Spleen (tissue), 7 donors: Measurements from ENCODE around the gene POLL.

ENCODE experiments used
- POLR2A ChIP-seq, 3 donors: fragments of 450-650 bp; IDR thresholded peaks; one replicate each; pipeline ENCODE4 v1.5.1; 2017; ENCODE audit warnings: antibody characterized with exemption in 3 of 3, mild to moderate bottlenecking in 1 of 3
- TF ChIP-seq, protein P1 (sequence below), 11 experiments: fragments of 200-600 bp in 7 of 11; fragments of 450-650 bp in 4 of 11; sonication (generic) in 4 of 11; IDR thresholded peaks in 8 of 11; conservative IDR thresholded peaks in 3 of 11; 1 replicate in 7 of 11; 2 replicates in 4 of 11; pipeline versions ENCODE4 v1.4.0 to v1.8.0; 2016 to 2021; ENCODE audit warnings: antibody characterized with exemption in 11 of 11, inconsistent platforms in 4 of 11, mild to moderate bottlenecking in 1 of 11
- donor health status: DM: no; HTN: no; CAD: no; lungs with moderate emphysema.
- donor health status: DM: no; HTN: no; CAD: no.
- donor health status: DM: no; HTN: no; CAD: no.

GRCh38 chr10:101563007-101563406 lies 25.1 kb downstream of the POLL start:
- TF ChIP-seq, protein P1, sequence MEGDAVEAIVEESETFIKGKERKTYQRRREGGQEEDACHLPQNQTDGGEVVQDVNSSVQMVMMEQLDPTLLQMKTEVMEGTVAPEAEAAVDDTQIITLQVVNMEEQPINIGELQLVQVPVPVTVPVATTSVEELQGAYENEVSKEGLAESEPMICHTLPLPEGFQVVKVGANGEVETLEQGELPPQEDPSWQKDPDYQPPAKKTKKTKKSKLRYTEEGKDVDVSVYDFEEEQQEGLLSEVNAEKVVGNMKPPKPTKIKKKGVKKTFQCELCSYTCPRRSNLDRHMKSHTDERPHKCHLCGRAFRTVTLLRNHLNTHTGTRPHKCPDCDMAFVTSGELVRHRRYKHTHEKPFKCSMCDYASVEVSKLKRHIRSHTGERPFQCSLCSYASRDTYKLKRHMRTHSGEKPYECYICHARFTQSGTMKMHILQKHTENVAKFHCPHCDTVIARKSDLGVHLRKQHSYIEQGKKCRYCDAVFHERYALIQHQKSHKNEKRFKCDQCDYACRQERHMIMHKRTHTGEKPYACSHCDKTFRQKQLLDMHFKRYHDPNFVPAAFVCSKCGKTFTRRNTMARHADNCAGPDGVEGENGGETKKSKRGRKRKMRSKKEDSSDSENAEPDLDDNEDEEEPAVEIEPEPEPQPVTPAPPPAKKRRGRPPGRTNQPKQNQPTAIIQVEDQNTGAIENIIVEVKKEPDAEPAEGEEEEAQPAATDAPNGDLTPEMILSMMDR (IDR thresholded peaks at IDR 0.05 in 8 of 11, conservative IDR thresholded peaks at IDR 0.05 in 3 of 11) = no peak
- TF ChIP-seq POLR2A (IDR thresholded peaks at IDR 0.05) = no peak
